GM23248 (cell line): ENCODE measurements around the gene CCNE1. TPM values are rescaled to one million over a fixed set of nuclear protein-coding genes. Genes with fewer than 3 reads are reported as not detected.

Source experiments
- DNase-seq: peaks from one replicate; pipeline ENCODE4 v3.0.0-alpha.2; 2015
- H2AFZ ChIP-seq: fragments of 200-600 bp; sonication (generic); 2 replicates; pipeline ENCODE4 v1.6.1; 2016; ENCODE audit warnings: antibody characterized with exemption
- H3F3A ChIP-seq: fragments of 200-600 bp; sonication (generic); 2 replicates; pipeline ENCODE4 v1.6.1; 2016; ENCODE audit warnings: mild to moderate bottlenecking, antibody characterized with exemption, mixed run types; ENCODE audit not compliant: insufficient read depth
- H3K27ac ChIP-seq: fragments of 200-600 bp; sonication (generic); 2 replicates; pipeline ENCODE4 v1.5.1; 2016; ENCODE audit warnings: mild to moderate bottlenecking
- H3K27me3 ChIP-seq: fragments of 200-600 bp; sonication (generic); replicated peaks from 2 replicates; pipeline ENCODE4 v1.6.1; 2016; ENCODE audit warnings: mild to moderate bottlenecking; ENCODE audit not compliant: insufficient read depth
- H3K36me3 ChIP-seq: fragments of 200-600 bp; sonication (generic); 2 replicates; pipeline ENCODE4 v1.6.1; 2016; ENCODE audit warnings: low read depth, mild to moderate bottlenecking
- H3K4me1 ChIP-seq: fragments of 200-600 bp; sonication (generic); 2 replicates; pipeline ENCODE4 v1.6.1; 2016; ENCODE audit warnings: mild to moderate bottlenecking; ENCODE audit not compliant: insufficient read depth
- H3K4me2 ChIP-seq: fragments of 200-600 bp; sonication (generic); one replicate; pipeline ENCODE4 v1.6.1; 2016; ENCODE audit warnings: mild to moderate bottlenecking; ENCODE audit not compliant: unreplicated experiment
- H3K4me3 ChIP-seq: fragments of 200-600 bp; sonication (generic); 2 replicates; pipeline ENCODE4 v1.5.1; 2016; ENCODE audit warnings: mild to moderate bottlenecking
- H3K79me2 ChIP-seq: fragments of 200-600 bp; sonication (generic); 2 replicates; pipeline ENCODE4 v1.6.1; 2016; ENCODE audit warnings: mild to moderate bottlenecking; ENCODE audit not compliant: insufficient read depth
- H3K9ac ChIP-seq: fragments of 200-600 bp; sonication (generic); 2 replicates; pipeline ENCODE4 v1.6.1; 2016; ENCODE audit warnings: mild to moderate bottlenecking
- H3K9me2 ChIP-seq: fragments of 200-600 bp; sonication (generic); 2 replicates; pipeline ENCODE4 v1.6.1; 2016; ENCODE audit warnings: mixed run types, mild to moderate bottlenecking, moderate library complexity; ENCODE audit not compliant: insufficient read depth
- H3K9me3 ChIP-seq: fragments of 200-600 bp; sonication (generic); one replicate; pipeline ENCODE4 v1.6.1; 2017; ENCODE audit warnings: low read depth
- H4K20me1 ChIP-seq: fragments of 200-600 bp; sonication (generic); 2 replicates; pipeline ENCODE4 v1.6.0; 2016; ENCODE audit not compliant: insufficient read depth
- EZH2 ChIP-seq: fragments of 200-600 bp; sonication (generic); IDR thresholded peaks from 2 replicates; pipeline ENCODE4 v1.6.1; 2018; ENCODE audit warnings: antibody characterized with exemption, mild to moderate bottlenecking; ENCODE audit not compliant: insufficient read depth, poor library complexity, severe bottlenecking
- EZH2phosphoT487 ChIP-seq: fragments of 200-600 bp; sonication (generic); IDR thresholded peaks from 2 replicates; pipeline ENCODE4 v1.6.1; 2018; ENCODE audit warnings: antibody characterized with exemption, moderate library complexity, mild to moderate bottlenecking, low read depth; ENCODE audit not compliant: insufficient read depth
- WGBS, 2 experiments: methylation state at CpG; one replicate each; pipeline ENCODE4 v1.1.6; 2015 to 2017; ENCODE audit warnings: low lambda C conversion rate in 2 of 2, low coverage in 1 of 2; ENCODE audit errors: missing lambda C conversion rate in 2 of 2; 5-methylcytosine and 5-hydroxymethylcytosine counted together
- in situ Hi-C: fragments of 300-500 bp; cut with MboI; formaldehyde crosslinking; loops from 2 replicates; pipeline ENCODE4 v1.15.0; 2020
- polyA plus RNA-seq: library from polyadenylated mRNA; unstranded; fragments of >200 nt; fragmentation: Nextera tagmentation; extraction: Ambion mirVana; gene quantifications from 2 replicates; pipeline ENCODE4 v1.2.1, GENCODE V29; 2016
- total RNA-seq: library from RNA; depleted of rRNA; stranded (reverse); fragments of >200 nt; shearing (Covaris generic); gene quantifications from 2 replicates; pipeline ENCODE4 v1.2.3, GENCODE V29; 2014

The CCNE1 gene
- total and polyA plus RNA-seq, 2 experiments from 2014 or later: 5.1 to 6.5 TPM

- WGBS, 2 experiments: 54 to 55% methylated on average over 6 of the region's 6 CpGs
- no peaks in the 10 kb centered on the region for H3K79me2 ChIP-seq
- H3K27ac ChIP-seq: no peak overlapping the region
- H3K9me2 ChIP-seq: no peaks in the 10 kb centered on the region
- no peak overlapping the region for H3K9ac ChIP-seq
- H3K4me3 ChIP-seq: no peak overlapping the region
- H4K20me1 ChIP-seq: no peaks in the 10 kb centered on the region
- no peak overlapping the region for H3K4me2 ChIP-seq
- no peaks in the 10 kb centered on the region for H3K27me3 ChIP-seq
- no peaks in the 10 kb centered on the region for H3K36me3 ChIP-seq
- no peak overlapping the region for H2AFZ ChIP-seq
- H3K9me3 ChIP-seq: no peaks in the 10 kb centered on the region
- no peak for DNase-seq
- H3K4me1 ChIP-seq: no peaks in the 10 kb centered on the region
- in situ Hi-C loops: no loop called here
- no peaks in the 10 kb centered on the region for H3F3A ChIP-seq
- TF ChIP-seq EZH2phosphoT487: no peak
- TF ChIP-seq EZH2: no peak
Observed at GRCh38 chr19:29777781-29778309, 33.9 kb upstream of the CCNE1 start.

- no peaks in the 10 kb centered on the region for H3K4me1 ChIP-seq
- no peak overlapping the region for H3K4me3 ChIP-seq
- H3K27me3 ChIP-seq: no peaks in the 10 kb centered on the region
- no peak overlapping the region for H3K27ac ChIP-seq
- H4K20me1 ChIP-seq: no peaks in the 10 kb centered on the region
- no peak overlapping the region for H3K9ac ChIP-seq
- H3K36me3 ChIP-seq: no peaks in the 10 kb centered on the region
- TF ChIP-seq EZH2: no peak
- TF ChIP-seq EZH2phosphoT487: no peak
- no peaks in the 10 kb centered on the region for H3K9me3 ChIP-seq
- in situ Hi-C loops: no loop called here
- 33 to 35% methylated on average over 8 to 9 of the region's 9 CpGs for WGBS, 2 experiments
- no peaks in the 10 kb centered on the region for H3F3A ChIP-seq
- H2AFZ ChIP-seq: no peak overlapping the region
- no peaks in the 10 kb centered on the region for H3K79me2 ChIP-seq
- H3K4me2 ChIP-seq: no peak overlapping the region
- H3K9me2 ChIP-seq: no peaks in the 10 kb centered on the region
- no peak for DNase-seq
Observed at GRCh38 chr19:29779921-29780320, 31.9 kb upstream of the CCNE1 start.

- Histone ChIP-seq H4K20me1 (no peaks in the 10 kb centered on the region), H3K79me2 (no peaks in the 10 kb centered on the region), H3K36me3 (no peaks in the 10 kb centered on the region), H3K9me2 (no peaks in the 10 kb centered on the region), H3K27ac (no peak overlapping the region), H2AFZ (no peak overlapping the region), H3K9me3 (no peaks in the 10 kb centered on the region), H3F3A (no peaks in the 10 kb centered on the region), H3K9ac (no peak overlapping the region), H3K4me1 (no peaks in the 10 kb centered on the region), H3K27me3 (no peaks in the 10 kb centered on the region), H3K4me3 (no peak overlapping the region), H3K4me2 (no peak overlapping the region)
- DNase-seq: no peak
- no peak for TF ChIP-seq EZH2
- TF ChIP-seq EZH2phosphoT487: no peak
- 60 to 66% methylated on average over 29 to 33 of the region's 33 CpGs for WGBS, 2 experiments
- in situ Hi-C loops: no loop called here
Observed at GRCh38 chr19:29781386-29782259, 30.2 kb upstream of the CCNE1 start.

- Histone ChIP-seq H3K79me2 (no peaks in the 10 kb centered on the region), H3K27me3 (no peaks in the 10 kb centered on the region), H3K4me2 (no peak overlapping the region), H3K4me1 (no peaks in the 10 kb centered on the region), H3K36me3 (no peaks in the 10 kb centered on the region), H3K9ac (no peak overlapping the region), H3K27ac (no peak overlapping the region), H3K9me3 (no peaks in the 10 kb centered on the region), H3K4me3 (no peak overlapping the region), H4K20me1 (no peaks in the 10 kb centered on the region), H3F3A (no peaks in the 10 kb centered on the region), H2AFZ (no peak overlapping the region), H3K9me2 (no peaks in the 10 kb centered on the region)
- TF ChIP-seq EZH2phosphoT487 (no peak), EZH2 (no peak)
- 72 to 77% methylated on average over 13 of the region's 13 CpGs for WGBS, 2 experiments
- DNase-seq: no peak
- in situ Hi-C loops: no loop called here
Observed at GRCh38 chr19:29782260-29782580, 29.6 kb upstream of the CCNE1 start.
